PC-9 (cell line): ENCODE data around the gene NUBPL. TPM values are rescaled to one million over a fixed set of nuclear protein-coding genes. Genes with fewer than 3 reads are reported as not detected.

ENCODE experiments used
- BruUV-seq: library from RNA; stranded (reverse); fragments of 400-500 nt; replicated peaks from 2 replicates; lab custom pipeline; 2021; lab: Mats Ljungman, UMichigan
- CTCF ChIA-PET: fragments of 300-600 bp; sonication (Branson Sonifier 250); formaldehyde crosslinking; loops from one replicate; lab custom pipeline; 2022; ENCODE audit warnings: antibody characterized with exemption; lab: Charles Lee
- POLR2A ChIA-PET: fragments of 300-600 bp; sonication (Branson Sonifier 250); formaldehyde crosslinking; loops from one replicate; lab custom pipeline; 2022; ENCODE audit warnings: antibody characterized with exemption; ENCODE audit not compliant: unreplicated experiment; lab: Charles Lee
- DNase-seq, 2 experiments: peaks; one replicate each; pipeline versions ENCODE4 v3.0.0 to v3.0.0-alpha.2; 2015 to 2022; ENCODE audit warnings: mixed read lengths in 1 of 2
- H2AFZ ChIP-seq: fragments of 200-600 bp; sonication (generic); 2 replicates; pipeline ENCODE4 v1.8.1; 2017; ENCODE audit warnings: antibody characterized with exemption
- H3F3A ChIP-seq: fragments of 200-600 bp; sonication (generic); 2 replicates; pipeline ENCODE4 v1.8.1; 2017; ENCODE audit warnings: antibody characterized with exemption, mild to moderate bottlenecking, low read depth; ENCODE audit not compliant: insufficient read depth
- H3K27ac ChIP-seq: fragments of 200-600 bp; sonication (generic); 2 replicates; pipeline ENCODE4 v1.6.1; 2016; ENCODE audit warnings: mixed run types
- H3K27me3 ChIP-seq: fragments of 200-600 bp; sonication (generic); 2 replicates; pipeline ENCODE4 v1.6.1; 2016; ENCODE audit warnings: low read depth, mixed run types; ENCODE audit not compliant: insufficient read depth
- H3K36me3 ChIP-seq: fragments of 200-600 bp; sonication (generic); 2 replicates; pipeline ENCODE4 v1.6.1; 2016; ENCODE audit warnings: low read depth, mixed run types
- H3K4me1 ChIP-seq: fragments of 200-600 bp; sonication (generic); replicated peaks from 2 replicates; pipeline ENCODE4 v1.6.1; 2016; ENCODE audit warnings: mixed run types; ENCODE audit not compliant: insufficient read depth
- H3K4me2 ChIP-seq: fragments of 200-600 bp; sonication (generic); 2 replicates; pipeline ENCODE4 v1.6.1; 2017; ENCODE audit warnings: mixed run types
- H3K4me3 ChIP-seq: fragments of 200-600 bp; sonication (generic); 2 replicates; pipeline ENCODE4 v1.6.1; 2016; ENCODE audit warnings: mixed run types
- H3K79me2 ChIP-seq: fragments of 200-600 bp; sonication (generic); 2 replicates; pipeline ENCODE4 v1.6.1; 2017; ENCODE audit warnings: low read depth, mixed run types
- H3K9me2 ChIP-seq: fragments of 200-600 bp; sonication (generic); 2 replicates; pipeline ENCODE4 v1.8.1; 2017; ENCODE audit warnings: mild to moderate bottlenecking; ENCODE audit not compliant: insufficient read depth
- H3K9me3 ChIP-seq: fragments of 200-600 bp; sonication (generic); 2 replicates; pipeline ENCODE4 v1.8.1; 2016; ENCODE audit warnings: low read depth; ENCODE audit not compliant: insufficient read depth
- H4K20me1 ChIP-seq: fragments of 200-600 bp; sonication (generic); 2 replicates; pipeline ENCODE4 v1.8.1; 2017; ENCODE audit not compliant: insufficient read depth
- EZH2 ChIP-seq: fragments of 200-600 bp; sonication (generic); IDR thresholded peaks from 2 replicates; pipeline ENCODE4 v1.8.0; 2017; ENCODE audit warnings: antibody characterized with exemption, low read depth
- intact Hi-C: fragments of 100-400 bp; cut with micrococcal nuclease; formaldehyde crosslinking; loops from one replicate; pipeline ENCODE4 v1.10.0; 2022; ENCODE audit not compliant: unreplicated experiment
- total RNA-seq: library from RNA; stranded (reverse); gene quantifications from 2 replicates; pipeline ENCODE4 v1.2.3, GENCODE V29; 2021
- TF ChIP-seq, protein P1 (sequence below): fragments of 200-600 bp; sonication (generic); conservative IDR thresholded peaks from 2 replicates; pipeline ENCODE4 v1.6.1; 2017; ENCODE audit warnings: mixed run types, antibody characterized with exemption, mild to moderate bottlenecking, moderate library complexity

Gene NUBPL
- total RNA-seq, 1 experiment from 2014 or later = 14.6 TPM

- no peaks in the 10 kb centered on the region for H4K20me1 ChIP-seq
- no peak for DNase-seq
Observed at GRCh38 chr14:31785574-31785973, 224.4 kb downstream of the NUBPL start.

GRCh38 chr14:31787377-31787776, 226.2 kb downstream of the NUBPL start:
- Histone ChIP-seq H3K79me2 (no peaks in the 10 kb centered on the region), H3K4me1 (no peaks in the 10 kb centered on the region), H4K20me1 (no peaks in the 10 kb centered on the region), H3K27me3 (no peaks in the 10 kb centered on the region), H3K27ac (no peak overlapping the region), H3K4me2 (no peak overlapping the region), H3K9me2 (no peaks in the 10 kb centered on the region), H2AFZ (no peak overlapping the region), H3K9me3 (0 out of 2 replicates have a peak, but pooled peaks cover 3% of the 10 kb centered on the region), H3K4me3 (no peak overlapping the region), H3F3A (no peaks in the 10 kb centered on the region), H3K36me3 (no peaks in the 10 kb centered on the region)
- BruUV-seq = no TSS peak
- ChIA-PET CTCF (no interaction called here), POLR2A (no interaction called here)
- no peak for DNase-seq
- TF ChIP-seq, protein P1, sequence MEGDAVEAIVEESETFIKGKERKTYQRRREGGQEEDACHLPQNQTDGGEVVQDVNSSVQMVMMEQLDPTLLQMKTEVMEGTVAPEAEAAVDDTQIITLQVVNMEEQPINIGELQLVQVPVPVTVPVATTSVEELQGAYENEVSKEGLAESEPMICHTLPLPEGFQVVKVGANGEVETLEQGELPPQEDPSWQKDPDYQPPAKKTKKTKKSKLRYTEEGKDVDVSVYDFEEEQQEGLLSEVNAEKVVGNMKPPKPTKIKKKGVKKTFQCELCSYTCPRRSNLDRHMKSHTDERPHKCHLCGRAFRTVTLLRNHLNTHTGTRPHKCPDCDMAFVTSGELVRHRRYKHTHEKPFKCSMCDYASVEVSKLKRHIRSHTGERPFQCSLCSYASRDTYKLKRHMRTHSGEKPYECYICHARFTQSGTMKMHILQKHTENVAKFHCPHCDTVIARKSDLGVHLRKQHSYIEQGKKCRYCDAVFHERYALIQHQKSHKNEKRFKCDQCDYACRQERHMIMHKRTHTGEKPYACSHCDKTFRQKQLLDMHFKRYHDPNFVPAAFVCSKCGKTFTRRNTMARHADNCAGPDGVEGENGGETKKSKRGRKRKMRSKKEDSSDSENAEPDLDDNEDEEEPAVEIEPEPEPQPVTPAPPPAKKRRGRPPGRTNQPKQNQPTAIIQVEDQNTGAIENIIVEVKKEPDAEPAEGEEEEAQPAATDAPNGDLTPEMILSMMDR = no peak
- TF ChIP-seq EZH2 = no peak
- intact Hi-C loops = no loop called here

More at GRCh38 chr14:31785574-31785973, 224.4 kb downstream of the NUBPL start:
- Histone ChIP-seq H3K9me2 (no peaks in the 10 kb centered on the region), H2AFZ (no peak overlapping the region), H3K79me2 (no peaks in the 10 kb centered on the region), H3K4me2 (no peak overlapping the region), H3K36me3 (no peaks in the 10 kb centered on the region), H3K27me3 (no peaks in the 10 kb centered on the region), H3F3A (no peaks in the 10 kb centered on the region), H3K9me3 (0 out of 2 replicates have a peak, but pooled peaks cover 7% of the 10 kb centered on the region), H3K4me3 (no peak overlapping the region), H3K4me1 (no peaks in the 10 kb centered on the region), H3K27ac (no peak overlapping the region)
- TF ChIP-seq, protein P1 = no peak
- no peak for TF ChIP-seq EZH2
- BruUV-seq = no TSS peak
- ChIA-PET POLR2A (no interaction called here), CTCF (no interaction called here)
- intact Hi-C loops = no loop called here

DNA sequence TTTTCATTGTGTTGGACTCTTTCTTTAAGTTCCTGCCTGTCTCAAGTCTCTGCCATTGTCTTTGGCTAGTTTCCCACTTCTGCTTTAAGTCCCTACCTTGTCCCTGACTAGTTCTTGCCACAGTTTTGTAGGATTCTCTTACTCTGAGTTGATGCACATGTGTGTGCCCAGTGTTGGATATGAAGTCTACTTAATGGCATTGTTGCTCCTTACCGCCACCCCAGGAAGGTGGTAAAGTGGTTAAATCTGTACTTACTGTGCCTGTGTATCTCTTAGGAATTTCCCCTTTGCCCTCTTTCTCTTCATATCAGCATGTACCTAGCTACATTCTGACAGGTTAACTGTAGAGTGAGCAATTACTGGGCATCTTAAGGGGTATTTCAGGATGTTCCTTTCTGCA, 227.1 kb downstream of the NUBPL start:
- H3K4me1 ChIP-seq = no peaks in the 10 kb centered on the region
- no peaks in the 10 kb centered on the region for H3K9me2 ChIP-seq
- ChIA-PET CTCF (no interaction called here), POLR2A (no interaction called here)
- no peaks in the 10 kb centered on the region for H3F3A ChIP-seq
- TF ChIP-seq, protein P1 = no peak
- no peak for TF ChIP-seq EZH2
- H3K27ac ChIP-seq = no peak overlapping the region
- no peak overlapping the region for H3K4me3 ChIP-seq
- no peaks in the 10 kb centered on the region for H3K27me3 ChIP-seq
- no peaks in the 10 kb centered on the region for H4K20me1 ChIP-seq
- H3K4me2 ChIP-seq = no peak overlapping the region
- H3K9me3 ChIP-seq = 0 out of 2 replicates have a peak, but pooled peaks cover 3% of the 10 kb centered on the region
- BruUV-seq = no TSS peak
- no peak for DNase-seq
- H3K79me2 ChIP-seq = no peaks in the 10 kb centered on the region
- intact Hi-C loops = no loop called here
- no peaks in the 10 kb centered on the region for H3K36me3 ChIP-seq
- H2AFZ ChIP-seq = no peak overlapping the region
